ENCODE data around the gene USP48. TPM values are rescaled to one million over a fixed set of nuclear protein-coding genes. Genes with fewer than 3 reads are reported as not detected.
"Not testable (repeated sequence)": the region's sequence is repeated elsewhere in the genome, so short reads cannot be mapped to it uniquely, and the experiment has no call there.

The USP48 gene
- total RNA-seq, 4 donors from 2014 or later: 23.1 to 92.5 (median 64.4) TPM

DNA sequence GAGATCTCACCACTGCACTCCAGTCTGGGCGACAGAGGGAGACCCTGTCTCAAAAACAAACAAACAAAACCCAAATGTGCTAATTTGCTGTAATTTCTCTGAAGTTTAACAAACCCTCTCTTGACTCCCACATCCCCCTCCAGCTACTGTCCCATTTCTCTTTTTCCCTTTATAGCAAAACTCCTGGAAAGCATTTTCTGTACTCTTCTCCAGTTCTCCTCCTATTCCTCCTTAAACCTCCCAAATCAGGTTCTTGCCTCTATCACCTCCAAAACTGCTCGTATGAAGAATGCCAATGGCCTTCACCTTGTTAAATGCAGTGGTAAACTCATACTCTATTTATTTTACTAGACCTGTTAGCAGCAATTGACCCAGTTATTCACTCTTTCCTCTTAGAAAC, 3.7 kb upstream of the USP48 start:
- H3K9me3 ChIP-seq: no peaks in the 10 kb centered on the region
- H3K27me3 ChIP-seq: no peaks in the 10 kb centered on the region
- H3K4me3 ChIP-seq: no peak overlapping the region
- H3K27ac ChIP-seq: no peak overlapping the region
- H3K4me1 ChIP-seq: peaks cover 0 to under 1% of the 10 kb centered on the region in 2 donors
- DNase-seq: no peak
- no peaks in the 10 kb centered on the region for H3K36me3 ChIP-seq
- intact Hi-C loops (cut with DNase I; ENCODE audit: low total_unique reads): no loop called here
- TF ChIP-seq POLR2A (IDR thresholded peaks at IDR 0.05): no peak
- TF ChIP-seq, protein P1, sequence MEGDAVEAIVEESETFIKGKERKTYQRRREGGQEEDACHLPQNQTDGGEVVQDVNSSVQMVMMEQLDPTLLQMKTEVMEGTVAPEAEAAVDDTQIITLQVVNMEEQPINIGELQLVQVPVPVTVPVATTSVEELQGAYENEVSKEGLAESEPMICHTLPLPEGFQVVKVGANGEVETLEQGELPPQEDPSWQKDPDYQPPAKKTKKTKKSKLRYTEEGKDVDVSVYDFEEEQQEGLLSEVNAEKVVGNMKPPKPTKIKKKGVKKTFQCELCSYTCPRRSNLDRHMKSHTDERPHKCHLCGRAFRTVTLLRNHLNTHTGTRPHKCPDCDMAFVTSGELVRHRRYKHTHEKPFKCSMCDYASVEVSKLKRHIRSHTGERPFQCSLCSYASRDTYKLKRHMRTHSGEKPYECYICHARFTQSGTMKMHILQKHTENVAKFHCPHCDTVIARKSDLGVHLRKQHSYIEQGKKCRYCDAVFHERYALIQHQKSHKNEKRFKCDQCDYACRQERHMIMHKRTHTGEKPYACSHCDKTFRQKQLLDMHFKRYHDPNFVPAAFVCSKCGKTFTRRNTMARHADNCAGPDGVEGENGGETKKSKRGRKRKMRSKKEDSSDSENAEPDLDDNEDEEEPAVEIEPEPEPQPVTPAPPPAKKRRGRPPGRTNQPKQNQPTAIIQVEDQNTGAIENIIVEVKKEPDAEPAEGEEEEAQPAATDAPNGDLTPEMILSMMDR (IDR thresholded peaks at IDR 0.05): no peak

- H3K36me3 ChIP-seq; H3K4me3 ChIP-seq; H3K27ac ChIP-seq; intact Hi-C loops (cut with DNase I; ENCODE audit: low total_unique reads); DNase-seq; H3K9me3 ChIP-seq; H3K4me1 ChIP-seq; H3K27me3 ChIP-seq: not testable (repeated sequence)
These were observed 2.8 kb upstream of the USP48 start for GRCh38 chr1:21785764-21786163.

DNA sequence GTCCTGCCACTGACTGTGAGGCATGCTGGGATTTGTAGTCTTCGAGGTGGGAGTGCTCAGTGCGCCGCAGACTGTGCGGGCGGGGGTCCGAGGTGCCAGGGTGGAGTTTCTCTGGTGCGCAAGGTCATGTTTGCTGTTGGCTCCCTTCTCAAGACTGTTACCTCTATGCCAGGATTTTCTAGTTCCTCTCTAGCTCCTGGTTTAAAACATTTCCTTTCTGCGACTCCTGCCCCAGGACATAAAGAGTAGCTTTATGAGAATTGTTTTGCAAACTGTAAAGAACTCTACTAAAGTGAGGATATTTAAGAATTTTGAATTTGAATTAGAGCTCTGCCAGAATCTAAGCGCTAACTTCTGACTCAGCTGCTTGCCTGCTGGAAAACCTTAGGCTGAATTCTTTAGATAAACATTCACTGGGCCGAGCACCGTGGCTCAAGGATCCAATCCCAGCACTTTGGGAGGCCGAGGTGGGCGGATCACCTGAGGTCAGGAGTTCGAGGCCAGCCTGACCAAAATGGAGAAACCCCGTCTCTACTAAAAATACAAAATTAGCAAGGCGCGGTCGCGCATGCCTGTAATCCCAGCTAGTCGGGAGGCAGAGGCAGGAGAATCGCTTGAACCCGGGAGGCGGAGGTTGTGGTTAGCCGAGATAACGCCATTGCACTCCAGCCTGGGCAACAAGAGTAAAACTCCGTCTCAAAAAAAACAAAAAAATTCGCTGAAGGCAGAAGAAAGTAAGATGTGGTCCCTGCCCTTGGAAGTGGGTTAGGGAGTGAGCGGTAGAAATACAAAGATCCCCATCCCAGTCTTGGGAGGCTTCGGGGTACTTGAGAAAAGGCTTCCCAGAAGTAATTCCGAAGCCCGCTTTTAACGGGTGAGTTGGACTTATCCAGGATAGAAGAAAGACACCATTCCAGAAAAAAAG, 992 bp upstream of the USP48 start:
- peak in 1 of 2 donors; percentile 33 for DNase-seq
- Histone ChIP-seq H3K27me3 (no peaks in the 10 kb centered on the region), H3K36me3 (no peaks in the 10 kb centered on the region), H3K9me3 (no peaks in the 10 kb centered on the region), H3K4me3 (peak overlapping the region; percentile 65 to 99), H3K27ac (peak overlapping the region; percentile 100), H3K4me1 (peaks cover 0 to 10% of the 10 kb centered on the region in 2 donors)
- TF ChIP-seq, protein P1 (IDR thresholded peaks at IDR 0.05): no peak
- TF ChIP-seq POLR2A (IDR thresholded peaks at IDR 0.05): no peak
- intact Hi-C loops (cut with DNase I; ENCODE audit: low total_unique reads): no loop called here

- Histone ChIP-seq H3K4me1 (peaks cover 0 to 10% of the 10 kb centered on the region in 2 donors), H3K27ac (peak overlapping the region; percentile 100), H3K9me3 (no peaks in the 10 kb centered on the region), H3K27me3 (no peaks in the 10 kb centered on the region), H3K4me3 (peak overlapping the region; percentile 65 to 99), H3K36me3 (no peaks in the 10 kb centered on the region)
- TF ChIP-seq POLR2A (IDR thresholded peaks at IDR 0.05): no peak
- TF ChIP-seq, protein P1 (IDR thresholded peaks at IDR 0.05): peak in 1 of 4 experiments; percentile 3
- peak in 1 of 2 donors; percentile 42 for DNase-seq
- intact Hi-C loops (cut with DNase I; ENCODE audit: low total_unique reads): no loop called here
These were observed 541 bp downstream of the USP48 start for GRCh38 chr1:21782349-21782867.

GRCh38 chr1:21781815-21782348, 1.1 kb downstream of the USP48 start:
- intact Hi-C loops (cut with DNase I; ENCODE audit: low total_unique reads): no loop called here
- Histone ChIP-seq H3K9me3 (no peaks in the 10 kb centered on the region), H3K4me1 (peaks cover 0 to 10% of the 10 kb centered on the region in 2 donors), H3K36me3 (no peaks in the 10 kb centered on the region), H3K27ac (peak overlapping the region; percentile 100), H3K27me3 (no peaks in the 10 kb centered on the region), H3K4me3 (peak overlapping the region; percentile 65 to 99)
- DNase-seq: no peak
- TF ChIP-seq, protein P1 (IDR thresholded peaks at IDR 0.05): no peak
- TF ChIP-seq POLR2A (IDR thresholded peaks at IDR 0.05): no peak
